Right lobe of liver (tissue), 4 donors: ENCODE measurements around the gene PCGF6.

Experiments
- CTCF ChIP-seq, 4 donors: fragments of 200-600 bp in 3 of 4; fragments of 450-650 bp in 1 of 4; IDR thresholded peaks; one replicate each; pipeline versions ENCODE4 v1.5.1 to v1.8.0; 2016 to 2022; ENCODE audit warnings: antibody characterized with exemption in 4 of 4, mild to moderate bottlenecking in 2 of 4
- POLR2A ChIP-seq: fragments of 450-650 bp; IDR thresholded peaks from one replicate; pipeline ENCODE4 v1.6.1; 2017; ENCODE audit warnings: antibody characterized with exemption, mild to moderate bottlenecking
- donor health status: DM: no; HTN: no; CAD: no.
- donor health status: DM: no; HTN: no; CAD: no.
- donor health status: DM: no; HTN: yes; CAD: no.

- TF ChIP-seq CTCF (IDR thresholded peaks at IDR 0.05) (no peak), POLR2A (no peak)
Observed at GRCh38 chr10:103373544-103373943, 22.6 kb upstream of the PCGF6 start.
